ENCODE results near the gene SCART1.

GRCh38 chr10:133464582-133465031, 10.9 kb downstream of the SCART1 start:
- TF ChIP-seq CTCF (IDR thresholded peaks at IDR 0.05) (no peak), POLR2A (IDR thresholded peaks at IDR 0.05) (no peak)

Measured in gastroesophageal sphincter (tissue), 3 donors.